Measurements from ENCODE around the gene SPTLC2.
"Not testable (repeated sequence)": the region's sequence is repeated elsewhere in the genome, so short reads cannot be mapped to it uniquely, and the experiment has no call there.

SPTLC2 gene, protein sequence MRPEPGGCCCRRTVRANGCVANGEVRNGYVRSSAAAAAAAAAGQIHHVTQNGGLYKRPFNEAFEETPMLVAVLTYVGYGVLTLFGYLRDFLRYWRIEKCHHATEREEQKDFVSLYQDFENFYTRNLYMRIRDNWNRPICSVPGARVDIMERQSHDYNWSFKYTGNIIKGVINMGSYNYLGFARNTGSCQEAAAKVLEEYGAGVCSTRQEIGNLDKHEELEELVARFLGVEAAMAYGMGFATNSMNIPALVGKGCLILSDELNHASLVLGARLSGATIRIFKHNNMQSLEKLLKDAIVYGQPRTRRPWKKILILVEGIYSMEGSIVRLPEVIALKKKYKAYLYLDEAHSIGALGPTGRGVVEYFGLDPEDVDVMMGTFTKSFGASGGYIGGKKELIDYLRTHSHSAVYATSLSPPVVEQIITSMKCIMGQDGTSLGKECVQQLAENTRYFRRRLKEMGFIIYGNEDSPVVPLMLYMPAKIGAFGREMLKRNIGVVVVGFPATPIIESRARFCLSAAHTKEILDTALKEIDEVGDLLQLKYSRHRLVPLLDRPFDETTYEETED

DNA sequence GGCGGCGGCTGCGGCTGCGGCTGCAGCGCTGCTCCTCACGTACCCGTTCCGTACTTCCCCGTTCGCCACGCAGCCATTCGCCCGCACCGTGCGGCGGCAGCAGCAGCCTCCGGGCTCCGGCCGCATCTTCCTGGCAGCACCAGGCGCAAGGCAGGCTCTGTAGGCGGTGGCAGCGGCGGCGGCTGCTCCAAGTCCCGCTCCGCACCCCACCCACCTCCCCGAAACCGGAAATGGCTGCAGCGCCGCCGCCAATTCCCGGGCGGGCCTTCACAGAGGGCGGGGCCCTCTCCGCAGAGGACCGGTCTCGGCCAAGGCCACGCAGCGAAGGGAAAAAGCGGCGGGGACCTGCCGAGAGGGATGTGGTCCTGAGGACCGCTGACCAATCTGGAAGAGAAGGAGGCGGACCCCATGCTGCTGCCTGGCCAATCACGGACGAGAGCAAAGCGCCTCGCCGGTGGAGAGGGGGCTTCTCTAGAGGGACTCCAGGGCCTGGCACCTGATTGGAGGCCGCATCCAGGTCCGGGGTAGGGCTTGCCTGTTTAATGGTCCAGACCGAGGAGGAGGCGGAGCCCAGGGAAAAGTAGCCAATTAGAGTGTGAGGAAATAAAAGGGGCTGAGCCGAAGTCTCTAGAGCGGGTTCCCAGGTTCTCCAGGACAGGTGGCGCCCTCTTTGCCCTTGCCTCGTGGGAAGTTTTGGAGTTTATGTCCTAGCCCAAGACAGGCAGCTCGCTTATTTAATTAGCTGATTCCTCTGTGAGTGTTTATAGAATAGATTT lies at the start of gene SPTLC2:
Gene SPTLC2, minus strand, starts transcription at position 184 of the 776 bp plus-strand sequence. Its CDS starts 58 bp downstream, at position 126.
- H3K4me3 ChIP-seq (ENCODE audit: low read depth, low read length): peak within 1 kb of the TSS; percentile 86

DNA sequence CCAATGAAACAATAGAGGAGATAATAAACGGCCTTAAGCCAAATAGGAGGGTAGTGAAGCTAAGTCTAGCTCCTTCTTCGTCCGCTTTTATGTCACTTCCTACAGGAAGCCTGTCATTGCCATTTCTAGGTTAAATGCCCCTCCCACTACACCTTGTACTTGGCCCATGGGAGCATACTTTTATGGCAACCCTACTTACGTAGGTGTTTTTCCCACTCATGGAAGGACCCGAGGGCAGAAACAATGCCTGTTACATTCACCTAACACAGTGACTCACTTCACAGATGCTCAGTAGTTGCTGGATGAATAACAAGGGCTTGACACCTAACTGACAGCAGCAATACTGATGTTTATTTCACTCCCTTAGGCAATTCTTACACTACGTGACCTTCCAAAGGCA lies 46.9 kb upstream of the SPTLC2 start:
- no peak overlapping the region for H3K4me3 ChIP-seq (ENCODE audit: low read depth, low read length)

DNA sequence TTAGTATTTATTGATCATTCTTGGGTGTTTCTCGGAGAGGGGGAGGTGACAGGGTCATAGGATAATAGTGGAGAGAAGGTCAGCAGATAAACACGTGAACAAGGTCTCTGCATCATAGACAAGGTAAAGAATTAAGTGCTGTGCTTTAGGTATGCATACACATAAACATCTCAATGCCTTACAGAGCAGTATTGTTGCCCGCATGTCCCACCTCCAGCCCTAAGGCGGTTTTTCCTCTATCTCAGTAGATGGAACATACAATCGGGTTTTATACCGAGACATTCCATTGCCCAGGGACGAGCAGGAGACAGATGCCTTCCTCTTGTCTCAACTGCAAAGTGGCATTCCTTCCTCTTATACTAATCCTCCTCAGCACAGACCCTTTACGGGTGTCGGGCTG lies 45.1 kb upstream of the SPTLC2 start:
- not testable (repeated sequence) for H3K4me3 ChIP-seq (ENCODE audit: low read depth, low read length)

DNA sequence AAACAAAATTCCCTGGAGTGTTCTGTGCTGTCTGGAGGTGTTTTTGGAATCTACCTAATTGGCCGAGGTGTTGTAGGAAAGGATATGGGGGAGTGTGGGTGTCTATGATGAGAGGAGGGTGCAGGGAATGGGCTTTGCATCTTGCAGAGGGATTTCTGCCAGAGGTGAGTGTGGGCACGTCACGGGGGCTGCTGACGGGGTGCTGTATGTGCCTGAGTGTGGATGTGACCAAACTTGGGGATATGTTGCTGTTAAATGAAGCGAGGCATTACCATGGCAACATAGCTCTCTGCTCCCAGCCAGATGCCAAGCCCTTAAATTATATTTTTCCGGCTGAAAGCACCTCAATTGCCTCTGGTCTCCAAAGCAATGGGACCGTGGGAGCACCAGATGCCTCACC lies 44.3 kb upstream of the SPTLC2 start:
- H3K4me3 ChIP-seq (ENCODE audit: low read depth, low read length): no peak overlapping the region

DNA sequence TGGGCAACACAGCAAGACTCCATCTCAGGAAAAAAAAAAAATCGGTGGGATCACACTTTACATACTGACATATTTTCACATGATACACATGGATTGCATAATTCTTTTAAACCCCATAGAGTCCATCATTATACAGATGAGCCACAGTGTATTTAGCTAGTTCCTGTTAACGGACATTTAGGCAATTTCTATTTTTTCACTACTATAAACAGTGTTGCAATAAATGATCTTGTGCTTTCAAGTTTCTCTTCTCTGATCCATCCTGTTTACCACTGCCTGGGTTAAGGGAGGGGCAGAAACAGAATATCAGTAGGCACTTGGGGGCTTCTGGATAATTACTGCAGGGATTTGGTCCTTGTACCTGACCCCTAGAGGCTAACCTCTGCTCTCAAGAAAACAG lies 43.4 kb upstream of the SPTLC2 start:
- no peak overlapping the region for H3K4me3 ChIP-seq (ENCODE audit: low read depth, low read length)

DNA sequence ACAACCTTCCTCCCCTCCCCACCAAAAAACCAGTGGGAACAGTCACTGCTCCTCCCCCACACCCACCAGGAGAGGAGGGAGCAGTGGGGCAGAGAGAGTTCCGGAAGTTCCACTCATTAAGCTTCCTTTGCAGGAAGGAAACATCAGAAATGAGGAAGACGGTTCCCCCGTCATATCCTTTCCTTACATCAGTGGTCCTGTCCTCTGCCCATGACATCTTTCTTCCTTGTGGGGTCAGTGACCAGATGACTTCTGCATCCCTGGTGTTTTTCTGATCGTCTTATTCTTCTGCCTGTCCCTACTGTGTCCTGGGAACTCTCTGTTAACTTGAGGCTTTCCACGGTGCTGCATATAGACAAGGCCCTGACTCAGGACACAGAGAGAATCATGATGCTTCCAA lies 40.8 kb upstream of the SPTLC2 start:
- no peak overlapping the region for H3K4me3 ChIP-seq (ENCODE audit: low read depth, low read length)

DNA sequence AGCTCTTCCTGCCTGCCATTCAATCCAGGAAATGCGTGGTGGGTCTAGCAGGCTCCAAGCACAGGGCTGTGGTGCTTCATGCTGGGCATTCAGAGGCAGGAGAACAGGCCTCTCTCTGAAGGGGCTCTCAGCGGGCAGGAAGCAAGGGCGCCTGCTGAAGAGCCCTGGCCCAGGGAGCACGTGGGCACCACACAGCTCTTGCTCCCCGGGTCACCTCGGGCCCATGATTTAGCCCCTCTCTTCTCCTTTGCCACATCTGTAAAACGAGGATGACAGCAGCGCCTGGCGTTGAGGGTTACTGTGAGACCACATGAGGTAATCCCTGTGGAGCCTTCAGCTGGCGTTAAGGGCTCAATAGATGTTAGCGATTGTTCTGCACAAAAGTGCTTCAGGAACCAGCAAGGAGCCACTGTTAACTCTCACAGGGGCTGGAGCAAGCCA lies 37.6 kb upstream of the SPTLC2 start:
- no peak overlapping the region for H3K4me3 ChIP-seq (ENCODE audit: low read depth, low read length)

DNA sequence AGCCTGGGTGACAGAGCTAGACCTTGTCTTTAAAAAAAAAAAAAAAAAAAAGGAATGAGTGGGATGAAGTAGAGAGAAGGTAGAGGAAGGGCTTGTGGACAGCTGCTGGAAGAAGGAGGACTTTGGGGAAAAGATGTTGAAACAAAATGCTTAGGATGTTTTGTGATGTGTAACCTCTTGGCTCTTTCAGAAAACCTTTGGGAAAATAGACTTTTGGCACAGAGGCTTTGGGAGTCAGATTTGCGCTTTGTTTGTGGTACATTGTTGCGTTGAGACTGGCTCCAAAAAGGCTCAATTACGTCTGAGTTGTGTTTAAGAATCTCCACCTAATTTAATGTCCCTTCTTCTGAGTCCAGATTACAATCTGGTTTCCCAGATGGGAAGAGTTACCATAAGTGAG lies 32.9 kb upstream of the SPTLC2 start:
- H3K4me3 ChIP-seq (ENCODE audit: low read depth, low read length): no peak overlapping the region

DNA sequence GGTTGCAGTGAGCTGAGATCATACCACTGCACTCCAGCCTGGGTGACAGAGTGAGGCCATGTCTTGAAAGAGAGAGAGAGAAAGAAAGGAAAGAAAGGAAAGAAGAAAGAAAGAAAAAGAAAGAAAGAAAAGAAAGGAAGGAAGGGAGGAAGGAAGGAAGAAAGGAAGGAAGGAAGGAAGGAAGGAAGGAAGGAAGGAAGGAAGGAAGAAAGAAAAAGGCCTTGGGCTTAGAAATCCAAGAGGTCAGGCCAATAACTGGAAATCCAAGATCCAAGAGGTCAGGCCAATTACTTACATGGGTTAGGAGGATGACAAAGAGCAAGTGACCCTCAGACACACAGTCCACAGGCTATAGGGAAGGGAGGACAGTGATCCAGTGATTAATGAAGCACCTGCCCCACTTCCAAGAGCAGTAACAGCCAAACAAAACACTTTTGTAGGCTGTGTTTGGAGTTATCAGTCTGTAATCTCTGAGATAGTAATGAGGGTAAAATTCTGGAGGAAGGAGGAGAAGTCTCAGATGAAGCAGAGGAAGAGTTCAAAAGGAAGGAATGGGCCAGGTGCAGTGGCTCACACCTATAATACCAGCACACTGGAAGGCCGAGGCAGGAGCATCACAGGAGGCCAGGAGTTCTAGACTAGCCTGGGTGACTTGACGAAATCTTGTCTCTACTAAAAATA lies 32.2 kb upstream of the SPTLC2 start:
- no peak overlapping the region for H3K4me3 ChIP-seq (ENCODE audit: low read depth, low read length)

DNA sequence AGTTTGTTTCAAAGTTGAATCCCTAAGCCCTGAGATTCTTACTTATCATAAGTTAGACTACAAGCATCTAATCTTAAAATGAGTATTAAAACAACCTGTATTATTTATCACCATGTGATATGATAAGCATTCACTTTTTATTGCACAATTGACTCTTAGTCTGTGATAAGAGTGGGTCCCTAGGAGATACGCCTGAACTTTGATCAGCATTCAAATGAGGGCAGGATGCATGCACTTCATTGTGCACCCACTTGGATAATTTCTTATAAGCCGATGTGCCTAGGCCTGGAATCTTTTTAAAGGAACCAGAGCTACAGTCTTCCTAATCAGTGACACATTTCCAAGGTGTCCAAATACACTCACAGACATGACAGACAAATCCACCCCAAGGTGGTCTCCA lies 31.4 kb upstream of the SPTLC2 start:
- H3K4me3 ChIP-seq (ENCODE audit: low read depth, low read length): no peak overlapping the region

DNA sequence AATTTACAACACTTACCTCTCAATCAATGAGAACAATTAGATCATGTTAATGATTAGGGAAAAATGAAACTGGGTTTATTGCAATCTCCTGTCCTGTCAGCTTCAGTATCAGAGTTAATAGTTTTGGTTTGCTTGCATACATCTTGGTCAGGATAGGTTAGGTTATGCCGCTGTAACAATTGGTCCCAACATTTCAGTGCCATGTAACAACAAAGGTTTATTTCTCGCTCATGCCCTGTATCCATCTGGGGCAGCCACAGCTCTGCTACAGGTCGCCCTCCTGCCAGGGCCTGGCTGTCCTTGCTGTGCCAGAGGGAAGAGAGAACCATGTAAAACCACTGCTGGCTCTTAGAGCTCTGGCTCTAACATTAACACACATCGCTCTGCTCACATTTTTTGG lies 30.5 kb upstream of the SPTLC2 start:
- no peak overlapping the region for H3K4me3 ChIP-seq (ENCODE audit: low read depth, low read length)

DNA sequence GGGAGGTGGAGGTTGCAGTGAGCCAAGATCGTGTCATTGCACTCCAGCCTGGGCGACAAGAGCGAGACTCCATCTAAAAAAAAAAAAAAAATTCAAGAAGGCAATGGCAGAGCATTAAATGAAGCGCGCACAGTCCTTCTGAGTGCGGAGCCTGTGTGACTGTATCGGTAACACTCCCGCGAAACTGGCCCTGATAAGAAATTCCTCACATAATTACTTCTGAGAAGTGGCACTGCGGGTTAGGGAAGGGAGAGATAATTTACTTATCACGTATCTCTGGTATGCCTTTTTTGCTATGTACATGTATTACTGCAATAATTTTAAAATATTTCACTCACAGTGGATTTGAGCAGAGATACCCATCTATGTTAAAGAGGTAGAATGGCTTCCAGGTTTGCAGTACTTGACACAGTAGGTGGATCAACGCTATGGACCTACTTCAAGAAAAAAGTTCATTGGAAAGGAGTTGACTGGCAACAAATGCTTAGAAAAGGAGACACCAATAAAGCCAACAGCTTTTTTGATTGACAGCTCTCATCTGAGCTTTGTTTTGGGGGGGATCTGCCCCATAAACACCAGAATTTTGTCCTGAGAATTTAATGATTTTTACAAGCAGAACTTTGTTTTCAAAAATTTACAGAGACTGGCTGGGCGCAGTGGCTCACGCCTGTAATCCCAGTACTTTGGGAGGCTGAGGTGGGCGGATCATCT lies 29.2 kb upstream of the SPTLC2 start:
- H3K4me3 ChIP-seq (ENCODE audit: low read depth, low read length): no peak overlapping the region

DNA sequence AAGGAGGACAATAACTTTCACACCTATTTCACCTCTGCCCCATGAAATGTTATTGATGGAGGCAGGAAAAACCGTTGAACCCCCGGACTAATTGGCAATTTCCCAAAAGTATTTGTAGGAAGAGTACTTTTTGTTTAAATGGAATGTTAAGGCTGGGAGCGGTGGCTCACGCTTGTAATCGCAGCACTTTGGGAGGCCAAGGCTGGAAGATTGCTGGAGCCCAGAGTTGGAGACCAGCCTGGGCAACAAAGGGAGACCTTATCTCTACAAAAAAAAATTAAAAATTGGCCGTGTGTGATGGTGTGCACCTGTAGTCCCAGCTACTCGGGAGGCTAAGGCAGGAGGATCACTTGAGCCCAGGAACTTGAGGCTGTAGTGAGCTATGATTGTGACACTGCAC lies 26.0 kb upstream of the SPTLC2 start:
- no peak overlapping the region for H3K4me3 ChIP-seq (ENCODE audit: low read depth, low read length)

DNA sequence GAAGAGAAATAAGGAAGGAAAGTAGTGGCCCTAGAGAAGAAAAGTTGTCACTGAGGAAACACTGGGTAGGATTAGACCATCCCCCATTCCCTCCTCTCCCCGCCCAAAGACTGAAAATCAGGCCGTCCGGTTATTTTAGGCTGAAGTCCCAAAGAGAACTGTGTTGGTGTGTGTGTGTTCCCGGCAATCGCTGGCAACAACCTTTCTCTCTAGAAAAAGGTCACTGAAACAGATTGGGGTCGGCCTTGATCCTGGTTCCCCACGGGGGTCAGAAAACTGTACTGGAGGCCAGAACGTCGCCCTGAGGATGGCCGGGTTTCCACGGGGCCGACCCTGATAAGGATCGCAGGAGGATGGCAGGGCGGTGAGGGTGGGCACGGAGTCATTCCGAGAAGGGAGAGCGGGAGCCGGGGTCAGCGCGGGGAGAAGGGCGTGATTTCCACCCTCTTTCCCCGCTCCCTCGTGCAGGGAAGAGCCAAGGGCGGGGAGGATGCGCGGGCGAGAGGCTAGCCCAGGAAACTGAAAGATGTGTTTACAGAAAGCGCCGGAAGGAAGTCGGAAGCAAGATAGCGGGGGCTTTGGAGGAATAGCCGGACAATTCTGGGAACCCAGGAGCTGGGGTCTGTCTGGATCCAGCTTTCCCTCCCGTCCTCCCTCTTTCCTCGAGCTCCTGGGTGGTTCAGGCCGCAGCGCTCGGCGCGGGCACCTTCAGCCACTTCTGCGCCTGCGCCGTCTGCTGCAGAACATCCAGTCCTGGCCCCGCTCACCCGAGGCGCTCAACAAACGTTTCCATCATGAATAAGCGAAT lies 25.3 kb upstream of the SPTLC2 start:
- no peak overlapping the region for H3K4me3 ChIP-seq (ENCODE audit: low read depth, low read length)

DNA sequence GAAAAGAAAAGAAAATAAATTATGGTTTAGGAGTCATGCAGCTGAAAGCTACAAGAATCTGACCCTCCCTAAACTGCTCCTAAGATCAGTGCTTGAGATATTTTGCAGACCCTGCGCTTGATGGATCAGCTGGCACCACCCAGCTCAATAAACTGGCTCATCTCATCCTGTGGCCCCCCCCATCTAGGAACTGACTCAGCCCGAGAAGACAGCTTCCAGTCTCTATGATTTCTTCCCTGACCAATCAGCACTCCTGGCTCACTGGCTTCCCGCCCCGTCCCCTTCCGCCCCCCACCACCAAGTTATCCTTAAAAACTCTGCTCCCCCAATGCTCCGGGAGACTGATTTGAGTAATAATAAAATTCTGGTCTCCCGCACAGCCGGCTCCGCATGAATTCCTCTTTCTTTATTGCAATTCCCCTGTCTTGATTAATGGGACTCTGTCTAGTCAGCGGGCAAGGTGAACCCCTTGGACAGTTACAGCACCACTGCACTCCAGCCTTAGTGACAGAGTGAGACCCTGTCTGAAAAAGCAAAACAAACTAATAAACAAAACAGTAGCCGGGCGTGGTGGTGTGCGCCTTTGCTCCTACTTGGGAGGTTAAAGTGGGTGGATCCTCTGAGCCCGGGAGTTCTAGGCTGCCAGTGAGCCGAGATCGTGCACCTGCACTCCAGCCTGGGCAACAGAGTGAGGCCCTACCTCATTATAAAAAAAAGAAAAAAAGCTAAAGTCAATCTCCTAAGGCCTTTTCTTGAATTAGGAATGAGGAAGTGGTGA lies 24.5 kb upstream of the SPTLC2 start:
- no peak overlapping the region for H3K4me3 ChIP-seq (ENCODE audit: low read depth, low read length)

DNA sequence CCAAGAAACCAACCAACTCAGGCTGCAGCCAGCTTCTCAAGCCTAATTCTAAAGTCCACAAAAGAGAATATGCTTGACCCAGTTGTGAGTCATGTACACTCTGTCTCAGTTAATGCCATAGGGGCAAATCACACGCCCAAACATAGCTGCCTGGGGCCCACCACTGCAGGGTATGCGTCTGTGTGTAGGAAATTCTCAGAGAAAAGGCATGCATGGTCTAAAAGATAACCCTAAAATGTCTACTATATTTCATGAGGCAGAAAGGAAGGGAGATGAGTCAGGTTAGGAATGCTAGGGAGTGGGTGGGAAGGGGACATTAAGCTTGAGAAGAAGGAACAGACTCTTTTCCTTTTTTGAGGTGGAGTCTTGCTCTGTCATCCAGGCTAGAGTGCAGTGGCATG lies 22.3 kb upstream of the SPTLC2 start:
- no peak overlapping the region for H3K4me3 ChIP-seq (ENCODE audit: low read depth, low read length)

DNA sequence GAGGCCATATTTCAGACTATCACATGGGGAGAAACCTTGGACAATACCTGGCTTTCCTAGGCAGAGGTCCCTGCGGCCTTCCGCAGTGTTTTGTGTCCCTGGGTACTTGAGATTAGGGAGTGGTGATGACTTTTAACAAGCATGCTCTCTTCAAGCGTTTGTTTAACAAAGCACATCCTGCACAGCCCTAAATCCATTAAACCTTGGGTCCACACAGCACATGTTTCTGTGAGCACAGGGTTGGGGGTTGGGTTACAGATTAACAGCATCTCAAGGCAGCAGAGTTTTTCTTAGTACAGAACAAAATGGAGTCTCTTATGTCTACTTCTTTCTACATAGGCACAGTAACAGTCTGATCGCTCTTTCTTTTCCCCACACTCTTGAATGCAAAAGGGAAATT lies 19.4 kb upstream of the SPTLC2 start:
- H3K4me3 ChIP-seq (ENCODE audit: low read depth, low read length): not testable (repeated sequence)

DNA sequence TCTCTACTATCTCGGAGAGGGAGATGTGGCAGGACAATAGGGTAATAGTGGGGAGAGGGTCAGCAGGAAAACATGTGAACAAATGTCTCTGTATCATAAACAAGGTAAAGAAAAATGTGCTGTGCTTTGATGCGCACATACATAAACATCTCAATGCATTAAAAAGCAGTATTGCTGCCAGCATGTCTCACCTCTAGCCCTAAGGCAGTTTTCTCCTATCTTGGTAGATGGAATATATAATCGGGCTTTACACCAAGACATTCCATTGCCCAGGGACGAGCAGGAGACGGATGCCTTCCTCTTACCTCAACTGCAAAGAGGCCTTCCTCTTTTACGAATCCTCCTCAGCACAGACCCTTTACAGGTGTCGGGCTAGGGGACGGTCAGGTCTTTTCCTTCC lies 19.0 kb upstream of the SPTLC2 start:
- not testable (repeated sequence) for H3K4me3 ChIP-seq (ENCODE audit: low read depth, low read length)

DNA sequence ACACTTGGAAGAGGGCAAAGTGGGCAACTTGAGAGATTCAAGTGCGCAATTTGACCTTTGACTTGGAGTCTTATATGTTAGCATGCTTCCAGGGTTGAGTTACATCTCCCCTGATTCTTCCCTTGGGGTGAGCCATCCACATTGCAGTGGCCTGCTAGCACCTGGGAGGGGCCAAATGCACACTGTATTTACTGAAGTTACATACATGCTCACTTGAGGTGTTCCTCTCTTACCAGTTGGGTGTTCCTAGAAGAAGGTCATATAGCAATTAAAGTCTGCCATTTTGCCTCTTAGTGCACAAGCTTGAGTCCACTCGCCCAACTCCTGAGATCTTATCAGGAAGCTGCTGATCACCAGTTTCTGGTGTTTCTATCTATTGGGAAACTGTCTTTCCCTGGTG lies 13.7 kb upstream of the SPTLC2 start:
- no peak overlapping the region for H3K4me3 ChIP-seq (ENCODE audit: low read depth, low read length)

Measured in iPS-11a (cell line).